DMS 273 treated with DMSO at 0.1 percent for 48 hours (cell line): Measurements from ENCODE around the gene SLC5A1.
A peak's percentile ranks its signal among the peaks of the same experiment; 100 is the strongest.

Source experiments
- DNase-seq: peaks from one replicate; lab custom pipeline; 2025; lab: John Stamatoyannopoulos, UW

Gene SLC5A1

DNA sequence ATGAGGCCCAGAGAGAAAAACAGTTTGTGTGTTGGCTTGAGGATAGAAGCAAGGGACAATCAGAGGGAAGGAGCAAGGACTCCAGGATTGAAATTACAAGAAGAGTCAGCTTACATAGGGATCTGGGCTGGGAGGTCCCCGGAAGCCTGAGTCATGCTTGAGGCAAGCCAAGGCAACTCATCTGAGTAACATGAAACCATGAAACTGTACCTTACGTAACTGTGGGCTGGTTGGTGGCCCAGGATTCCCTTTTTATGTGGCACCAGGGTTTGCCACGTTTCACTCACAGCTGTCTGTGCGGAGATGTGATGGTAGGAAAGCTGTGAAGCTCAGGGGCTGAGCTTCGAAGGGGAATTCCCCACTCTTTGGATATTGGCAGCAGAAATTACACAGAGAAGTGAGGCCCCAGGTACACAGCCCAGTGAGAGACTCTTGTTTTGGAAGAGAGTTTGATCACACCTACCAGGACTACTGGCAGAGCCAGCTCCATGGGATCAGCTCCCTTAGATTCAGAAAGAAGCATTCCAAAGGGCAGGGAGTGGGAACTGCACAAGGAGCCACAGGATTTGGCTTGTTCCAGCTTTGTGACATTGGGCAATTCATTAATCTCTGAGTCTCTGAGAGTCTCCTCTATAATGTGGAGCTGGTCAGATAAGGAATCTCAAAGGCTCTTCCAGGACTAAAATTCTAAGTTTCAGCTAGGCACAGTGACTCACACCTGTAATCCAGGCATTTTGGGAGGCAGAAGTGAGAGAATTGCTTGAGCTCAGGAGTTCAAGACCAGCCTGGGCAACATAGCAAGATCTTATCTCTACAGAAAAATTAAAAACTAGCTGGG, 7.8 kb downstream of the SLC5A1 start:
- DNase-seq = peak; percentile 42

DNA sequence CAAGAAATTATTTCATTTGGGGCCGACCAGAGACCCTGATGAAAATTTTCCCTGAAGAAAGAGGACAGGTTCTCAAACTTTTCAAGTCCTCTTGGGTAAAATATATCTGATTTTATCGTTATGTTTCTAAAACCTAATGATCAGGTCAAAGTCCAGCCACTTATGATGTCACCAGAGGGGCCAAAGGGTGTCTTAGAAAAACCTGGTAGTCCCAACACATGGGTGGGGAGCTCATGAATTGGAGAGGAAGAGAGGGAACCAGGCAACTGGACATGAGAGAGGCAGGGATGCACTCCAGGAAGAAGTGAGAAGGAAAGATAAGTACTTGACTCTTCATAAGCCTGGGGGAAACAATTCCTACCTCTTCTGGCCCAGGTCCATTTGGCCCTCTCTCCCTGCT, 9.2 kb downstream of the SLC5A1 start:
- DNase-seq = no peak

DNA sequence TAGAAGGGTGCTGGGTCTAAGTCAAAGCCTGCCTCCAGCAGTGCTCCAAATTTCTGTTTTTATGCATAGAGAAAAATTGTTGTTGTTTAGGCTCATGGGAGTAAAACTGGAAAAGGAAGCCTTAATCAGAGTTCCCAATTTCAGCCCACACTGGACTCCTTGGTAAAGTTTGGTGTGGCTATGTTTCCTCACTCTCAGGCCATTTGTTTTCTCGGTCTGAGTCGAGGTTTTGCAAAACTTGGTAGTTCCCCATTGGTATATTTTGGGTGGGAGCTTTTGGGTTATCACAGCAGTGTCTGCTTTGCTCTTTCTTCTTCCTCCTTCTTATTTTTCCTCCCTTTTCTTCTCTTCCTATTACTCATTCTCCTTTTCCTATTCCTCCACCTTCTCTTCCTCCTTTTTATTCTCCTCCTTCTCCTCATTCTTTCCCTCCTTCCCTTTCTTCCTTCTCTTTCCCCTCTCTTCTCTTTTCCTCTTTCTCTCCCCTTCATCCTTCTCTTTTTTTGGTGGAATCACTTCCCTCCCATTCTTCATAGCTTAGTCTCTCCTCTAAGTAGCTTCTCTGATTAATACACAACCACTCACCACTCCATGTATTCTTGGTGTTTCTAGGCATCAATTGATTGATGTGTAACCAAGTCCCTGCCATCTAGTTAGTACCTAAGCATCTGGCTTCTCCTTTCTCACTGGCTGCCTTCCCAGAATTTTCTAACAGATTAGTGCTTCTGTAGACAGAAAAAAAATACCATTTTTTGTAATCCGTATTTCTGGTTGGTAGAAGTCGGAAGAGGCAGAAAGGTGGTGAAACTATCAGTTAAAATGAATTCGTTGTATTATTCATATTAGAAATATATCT, 10.1 kb downstream of the SLC5A1 start:
- peak; percentile 4 for DNase-seq

DNA sequence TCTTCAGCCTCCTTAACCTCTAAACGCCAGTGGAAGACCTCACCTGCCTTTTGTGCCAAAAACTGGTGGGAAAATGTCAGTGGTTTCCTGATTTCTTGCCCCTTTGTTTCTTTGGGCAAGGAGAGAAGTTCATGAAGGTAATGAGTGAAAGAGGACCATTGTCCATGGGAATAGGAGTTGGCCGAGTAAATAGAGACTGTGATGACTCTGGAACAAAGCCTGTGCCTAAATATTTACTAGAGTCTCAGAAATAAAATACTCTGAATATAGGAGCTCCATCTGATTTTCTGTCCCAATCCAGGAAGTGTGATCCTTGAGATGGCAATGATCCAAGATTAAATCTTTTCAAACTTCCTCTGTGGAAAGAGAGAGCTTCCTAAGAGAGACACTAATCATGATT, 12.0 kb downstream of the SLC5A1 start:
- DNase-seq = no peak

DNA sequence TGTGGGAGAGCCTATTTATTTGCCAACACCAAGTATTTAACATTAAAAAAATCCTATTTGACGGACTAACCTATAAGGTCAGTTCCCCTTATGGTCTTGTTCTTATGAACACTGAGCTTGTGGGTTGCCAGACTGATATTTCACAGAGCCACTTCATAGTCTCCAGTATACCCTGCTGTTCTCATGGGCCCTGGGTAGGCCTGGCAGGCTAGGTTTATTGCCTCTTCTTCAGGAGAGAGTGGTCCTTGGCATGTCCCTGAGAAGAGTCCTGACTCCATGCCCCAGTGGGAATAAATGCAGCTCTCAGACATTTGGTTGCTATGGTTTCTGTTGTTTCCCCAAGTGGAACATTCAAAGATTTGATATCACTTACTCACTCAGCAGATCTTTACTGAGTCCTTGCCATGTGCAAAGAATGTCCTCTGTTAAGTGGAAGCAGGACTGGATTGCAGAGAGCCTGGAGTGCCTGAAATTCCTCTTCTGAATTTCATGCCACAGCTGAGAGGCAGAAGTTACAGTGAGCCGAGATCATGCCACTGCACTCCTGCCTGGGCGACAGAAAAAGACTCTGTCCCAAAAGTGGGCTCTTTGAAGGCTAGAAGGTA, 15.7 kb downstream of the SLC5A1 start:
- DNase-seq = no peak

DNA sequence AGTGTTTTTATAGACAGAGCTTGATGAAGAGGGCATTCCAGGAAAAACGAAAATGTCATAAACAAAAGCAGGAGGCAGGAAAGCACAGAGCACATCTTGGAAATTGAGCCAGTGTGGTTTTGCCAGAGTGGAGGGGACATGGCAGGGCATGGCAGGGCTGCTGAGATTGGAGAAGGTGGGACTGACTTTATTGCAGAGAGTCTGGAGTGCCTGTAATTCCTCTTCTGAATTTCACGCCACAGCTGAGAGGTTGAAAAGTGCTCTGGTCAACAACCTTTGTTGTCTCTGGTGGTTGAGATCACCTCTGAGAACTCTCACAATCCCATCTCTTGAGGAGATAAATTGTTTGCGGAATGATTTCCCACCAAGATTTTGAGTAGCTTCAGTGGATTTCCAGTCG, 16.4 kb downstream of the SLC5A1 start:
- DNase-seq = no peak

DNA sequence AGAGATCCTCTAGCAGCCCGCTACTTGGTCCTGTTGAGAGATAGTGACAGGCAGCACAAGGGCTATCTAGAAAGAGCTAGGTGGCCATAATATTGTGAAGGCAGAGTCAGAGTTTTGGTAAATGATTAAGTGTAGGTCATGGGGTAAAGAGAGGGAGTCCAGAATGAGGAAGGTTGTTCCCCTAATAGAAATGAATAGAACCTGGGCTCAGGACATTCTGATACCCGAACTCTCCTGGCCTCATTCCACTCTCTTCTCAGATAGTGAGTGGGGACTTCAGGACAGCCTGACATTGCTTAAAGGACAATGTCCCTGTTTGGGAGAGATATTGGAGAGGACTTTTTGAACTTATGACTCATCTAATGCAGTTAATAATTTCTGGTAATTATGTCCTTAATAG, 20.6 kb downstream of the SLC5A1 start:
- no peak for DNase-seq

DNA sequence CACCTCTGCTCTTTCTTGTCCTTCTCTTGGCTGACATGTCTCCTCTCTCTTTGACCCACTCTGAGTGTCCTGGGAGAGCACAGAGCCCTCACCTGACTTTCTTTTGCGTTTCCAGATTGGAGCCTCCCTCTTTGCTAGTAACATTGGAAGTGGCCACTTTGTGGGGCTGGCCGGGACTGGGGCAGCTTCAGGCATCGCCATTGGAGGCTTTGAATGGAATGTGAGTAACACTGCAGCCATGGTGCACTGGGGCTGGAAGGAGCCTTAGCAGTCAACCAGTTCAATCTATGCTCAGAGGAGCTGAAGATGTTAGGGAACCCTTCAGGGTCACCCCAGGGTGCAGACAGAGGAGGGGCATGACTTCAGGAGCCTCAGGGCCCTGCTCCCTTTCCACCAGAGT, 23.8 kb downstream of the SLC5A1 start:
- DNase-seq = no peak

DNA sequence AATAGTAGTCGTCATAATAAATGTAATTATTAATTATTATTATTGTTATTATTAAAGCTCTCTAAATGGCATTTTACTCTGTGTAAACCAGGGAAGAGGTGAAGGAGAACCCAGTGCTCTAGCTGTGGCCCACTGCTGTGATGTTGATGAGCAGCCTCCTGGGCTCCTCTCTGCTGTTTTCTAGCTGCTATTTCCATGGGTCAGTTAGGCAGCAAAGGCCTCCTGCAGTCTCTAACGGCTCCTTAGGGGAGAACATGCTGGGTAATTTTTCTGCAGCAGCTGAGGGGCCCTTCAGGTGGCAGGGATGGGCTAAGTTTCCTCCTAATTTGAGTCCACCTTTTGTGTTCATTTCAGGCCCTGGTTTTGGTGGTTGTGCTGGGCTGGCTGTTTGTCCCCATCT, 24.6 kb downstream of the SLC5A1 start:
- DNase-seq = no peak

DNA sequence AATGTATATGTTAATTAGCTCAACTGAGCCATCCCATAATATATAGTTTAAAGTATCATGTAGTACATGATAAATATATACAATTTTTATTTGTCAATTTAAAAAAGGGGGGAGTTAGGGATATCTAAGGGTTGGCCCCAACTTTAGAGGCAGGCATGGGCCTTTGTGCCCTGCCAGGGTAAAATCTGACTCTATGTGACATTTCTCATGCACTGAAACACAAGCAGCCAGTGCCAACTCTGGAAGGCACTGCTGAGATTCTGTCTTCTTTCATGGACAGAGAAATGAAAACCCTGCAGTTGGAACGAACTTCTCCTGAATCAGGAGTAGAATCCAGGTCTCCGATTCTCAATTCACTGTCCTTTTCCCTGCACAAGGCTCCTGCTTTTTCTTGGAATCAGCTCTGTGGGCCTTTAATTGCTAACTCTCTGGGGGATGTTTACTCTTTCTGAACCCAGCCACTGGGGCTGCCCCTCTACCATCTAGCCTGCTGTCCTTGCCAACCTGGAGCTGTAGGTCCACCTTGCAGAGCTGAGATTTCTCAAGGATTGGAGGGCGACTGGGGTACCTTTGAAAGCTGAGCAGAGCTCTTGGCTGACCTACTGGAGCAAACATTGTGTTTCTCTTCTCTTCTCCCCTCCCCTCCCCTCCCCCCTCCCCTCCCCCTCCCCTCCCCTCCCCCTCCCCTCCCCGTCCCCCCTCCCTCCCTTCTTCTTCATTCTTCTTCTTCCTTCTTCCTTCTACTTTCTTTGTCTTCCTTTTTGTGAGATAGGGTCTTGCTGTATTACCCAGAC, 26.7 kb downstream of the SLC5A1 start:
- no peak for DNase-seq

DNA sequence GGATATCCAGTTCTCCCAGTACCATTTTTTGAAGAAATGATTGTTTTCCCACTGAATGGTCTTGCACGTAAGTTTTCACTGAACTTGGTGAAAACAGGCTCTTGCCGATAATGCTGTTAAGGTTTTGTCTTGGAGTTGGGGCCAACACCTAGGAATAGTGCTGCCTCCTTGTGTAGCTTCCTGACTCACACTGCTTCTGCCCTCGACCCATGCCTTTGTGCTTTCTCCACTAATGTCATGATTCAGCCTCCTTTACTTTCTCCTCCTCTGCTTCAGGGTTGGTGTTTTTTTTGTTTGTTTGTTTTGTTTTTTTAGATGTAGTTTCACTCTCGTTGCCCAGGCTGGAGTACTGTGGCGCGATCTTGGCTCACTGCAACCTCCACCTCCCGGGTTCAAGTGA, 30.2 kb downstream of the SLC5A1 start:
- no peak for DNase-seq

DNA sequence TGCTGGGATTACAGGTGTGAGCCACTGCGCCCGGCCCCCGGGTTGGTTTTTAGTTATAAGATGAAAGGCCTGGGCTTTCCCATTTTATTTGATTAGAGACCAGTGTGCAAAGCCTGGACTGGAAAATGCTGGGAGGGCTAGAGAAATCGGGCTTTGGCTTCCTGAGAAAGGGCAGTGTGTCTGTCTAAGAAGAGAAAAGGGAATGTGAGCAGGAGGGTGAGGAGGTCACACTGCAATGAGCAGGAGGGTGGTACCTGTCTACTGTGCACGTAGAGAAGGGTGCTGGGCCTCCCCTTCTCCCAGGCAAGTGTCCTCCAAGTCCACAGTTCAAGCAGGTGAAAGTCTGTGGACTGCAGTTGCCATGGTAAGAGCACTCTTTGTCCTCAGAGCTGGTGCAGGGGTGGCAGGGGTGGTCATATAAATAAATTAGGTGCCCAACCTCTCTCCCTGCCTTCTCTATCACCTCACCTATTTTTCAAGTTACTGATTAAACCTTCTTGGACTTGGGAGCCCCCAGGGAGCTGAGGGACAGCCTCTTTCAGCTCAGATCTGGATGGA, 30.8 kb downstream of the SLC5A1 start:
- no peak for DNase-seq

DNA sequence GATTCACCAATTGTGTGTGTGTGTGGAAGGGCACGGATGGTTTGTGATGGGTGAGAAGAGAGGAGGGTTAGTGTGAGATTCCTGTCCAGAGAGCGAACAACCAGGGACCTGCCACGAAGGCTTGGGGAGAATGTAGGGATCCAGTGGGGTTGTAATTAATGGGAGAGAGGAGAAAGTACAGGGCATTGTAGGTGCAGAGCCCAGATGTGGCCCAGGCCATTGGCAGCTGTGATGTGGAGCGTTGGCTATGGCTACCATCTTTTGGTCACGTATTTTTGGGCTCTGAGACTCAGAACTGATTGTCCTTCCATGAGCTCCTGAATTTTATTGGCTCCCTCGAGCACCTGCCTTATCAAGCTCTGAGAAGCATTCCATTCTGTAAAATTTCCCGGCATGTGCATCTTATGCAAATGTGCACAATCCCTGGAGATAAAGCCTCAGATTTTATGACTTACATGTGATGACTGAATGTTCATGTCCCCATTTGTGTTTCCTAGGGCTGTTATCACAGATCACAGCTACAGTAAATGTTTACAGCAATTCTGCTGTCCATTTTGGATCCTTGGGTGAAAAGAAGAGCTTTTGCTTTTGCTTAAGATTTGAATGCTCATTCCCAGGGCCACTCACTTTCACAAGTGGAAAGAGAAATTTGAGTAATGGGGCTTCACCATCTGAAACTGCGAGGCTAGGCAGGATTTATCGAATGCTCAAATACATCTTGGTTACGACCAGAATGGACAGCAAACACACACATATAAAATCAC, 33.1 kb downstream of the SLC5A1 start:
- DNase-seq = no peak

DNA sequence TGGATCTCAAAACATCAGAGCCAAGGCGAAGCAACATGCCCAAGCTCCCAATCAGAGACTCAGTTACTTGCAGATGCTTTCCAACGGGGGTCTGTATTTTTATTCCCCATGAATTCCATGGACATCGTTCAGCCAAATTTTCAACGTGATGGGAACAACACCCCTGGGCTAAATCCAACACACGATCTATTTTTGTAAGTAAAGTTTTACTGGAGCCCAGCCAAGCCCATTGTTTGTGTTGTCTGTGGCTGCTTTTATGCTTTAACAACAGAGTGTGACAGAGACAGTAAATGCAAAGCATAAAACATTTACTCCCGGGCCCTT, 33.7 kb downstream of the SLC5A1 start:
- DNase-seq = no peak

DNA sequence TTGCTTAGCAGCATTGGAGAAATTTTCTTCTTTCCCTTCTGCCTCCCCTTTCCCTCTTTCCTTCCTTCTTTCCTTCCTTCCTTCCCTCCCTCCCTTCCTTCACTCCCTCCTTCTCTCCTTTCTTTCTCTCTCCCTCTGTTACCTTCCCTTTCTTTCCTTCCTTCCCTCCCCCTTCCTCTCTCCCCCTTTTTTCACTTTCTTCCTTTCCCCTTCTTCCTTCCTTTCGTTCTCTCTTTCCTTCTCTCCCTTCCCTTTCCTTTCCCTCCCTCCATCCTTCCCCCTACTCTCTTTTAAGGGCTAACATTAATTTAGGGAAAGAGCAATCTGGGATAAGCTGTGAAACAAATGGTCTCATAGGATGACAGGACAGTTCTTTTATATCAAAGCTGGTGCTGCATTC, 34.1 kb downstream of the SLC5A1 start:
- no peak for DNase-seq

DNA sequence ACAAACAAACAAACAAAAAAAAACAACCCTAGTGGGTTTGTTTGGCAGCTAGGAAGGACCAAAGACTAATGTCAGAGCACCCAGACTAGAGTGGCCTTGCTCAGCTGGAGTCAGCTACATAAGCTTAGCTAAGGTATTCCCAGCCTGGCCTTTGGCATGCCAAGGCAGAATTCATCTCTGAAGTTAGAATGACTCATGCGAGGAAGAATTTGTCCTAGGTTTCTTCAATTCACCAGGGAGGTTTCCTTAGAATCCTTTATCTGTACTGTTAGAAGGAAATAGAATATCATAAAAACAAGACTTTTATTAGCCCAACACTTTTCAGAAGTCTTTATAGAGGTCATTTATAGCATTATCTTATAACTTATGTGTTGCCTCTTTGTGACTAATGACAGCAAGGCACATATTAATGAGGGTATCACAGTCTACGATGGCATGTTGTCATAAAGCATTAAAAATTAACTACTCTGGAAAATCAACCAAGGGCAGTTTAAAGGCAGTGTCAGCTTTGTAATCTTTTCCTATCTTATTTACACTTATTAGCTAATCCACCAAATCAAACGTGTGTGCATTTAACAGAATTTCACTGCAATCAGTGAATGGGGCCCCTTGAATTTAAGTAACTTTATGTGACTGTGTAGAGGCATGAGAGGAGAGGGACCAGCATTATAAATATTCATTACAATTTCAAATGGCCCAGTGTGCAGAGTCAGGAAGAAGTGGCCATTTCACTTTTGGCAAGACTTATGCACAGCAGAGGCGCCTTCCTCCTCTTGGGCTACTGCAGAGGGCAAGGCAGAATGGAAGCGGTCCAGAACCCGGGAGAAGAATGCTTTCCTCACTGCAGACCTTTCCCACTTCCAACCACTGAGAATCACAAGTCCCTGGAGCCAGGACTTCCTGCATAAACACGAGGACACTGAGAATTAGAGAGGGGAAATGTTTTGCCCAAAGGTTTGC, 36.3 kb downstream of the SLC5A1 start:
- no peak for DNase-seq

DNA sequence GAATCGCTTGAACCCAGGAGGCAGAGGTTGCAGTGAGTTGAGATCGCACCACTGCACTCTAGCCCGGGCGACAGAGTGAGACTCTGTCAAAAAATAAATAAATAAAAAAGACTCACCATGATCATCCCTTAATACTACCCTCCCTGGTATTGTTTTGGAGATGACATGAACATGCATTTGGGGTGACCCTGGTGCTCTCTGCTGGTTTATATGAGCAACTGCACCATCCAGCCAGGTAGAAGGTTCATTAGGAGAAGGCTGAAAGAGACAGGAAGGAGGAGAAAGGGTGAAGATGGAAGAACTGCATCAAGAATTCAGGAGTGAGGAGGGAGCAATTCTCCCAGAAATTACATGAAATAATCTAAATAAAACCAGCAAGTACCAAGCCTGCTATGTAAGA, 37.8 kb downstream of the SLC5A1 start:
- DNase-seq = no peak

DNA sequence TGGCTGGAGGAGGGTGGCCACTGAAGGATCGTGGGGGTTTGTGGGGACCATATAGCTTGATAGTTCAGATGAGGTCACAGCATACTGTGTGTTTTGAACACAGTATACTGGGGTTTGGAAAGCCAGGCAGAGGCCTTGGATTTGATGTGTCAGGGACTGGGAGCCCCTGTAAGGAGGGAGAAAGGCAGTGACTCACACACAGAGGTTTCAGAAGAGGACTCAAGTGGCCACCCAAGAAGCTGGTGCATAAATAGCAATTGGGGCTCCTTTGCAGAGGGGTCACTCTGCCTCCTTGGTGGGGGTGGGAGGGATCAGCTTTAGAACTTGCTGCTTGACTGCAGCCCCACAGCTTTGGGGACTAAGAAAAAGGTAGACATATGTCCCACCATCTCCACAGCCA, 39.3 kb downstream of the SLC5A1 start:
- no peak for DNase-seq

DNA sequence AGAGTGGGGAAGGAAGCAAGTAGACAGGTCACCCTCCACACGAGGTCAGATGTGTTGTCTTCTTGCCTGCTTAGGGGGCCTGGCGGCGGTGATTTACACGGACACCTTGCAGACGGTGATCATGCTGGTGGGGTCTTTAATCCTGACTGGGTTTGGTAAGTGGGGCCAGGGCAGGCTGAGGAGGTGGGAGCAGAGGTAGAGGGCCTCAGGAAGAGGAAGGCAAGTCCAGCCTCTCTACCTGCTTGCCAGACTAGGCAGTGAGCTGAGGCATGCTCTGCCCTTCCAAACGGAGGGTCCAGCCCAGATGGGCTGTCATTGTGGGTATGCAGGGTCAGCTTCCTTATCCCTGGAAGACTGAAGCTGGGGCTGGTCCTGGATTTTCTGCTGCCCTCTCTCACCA, 39.9 kb downstream of the SLC5A1 start:
- DNase-seq = no peak

DNA sequence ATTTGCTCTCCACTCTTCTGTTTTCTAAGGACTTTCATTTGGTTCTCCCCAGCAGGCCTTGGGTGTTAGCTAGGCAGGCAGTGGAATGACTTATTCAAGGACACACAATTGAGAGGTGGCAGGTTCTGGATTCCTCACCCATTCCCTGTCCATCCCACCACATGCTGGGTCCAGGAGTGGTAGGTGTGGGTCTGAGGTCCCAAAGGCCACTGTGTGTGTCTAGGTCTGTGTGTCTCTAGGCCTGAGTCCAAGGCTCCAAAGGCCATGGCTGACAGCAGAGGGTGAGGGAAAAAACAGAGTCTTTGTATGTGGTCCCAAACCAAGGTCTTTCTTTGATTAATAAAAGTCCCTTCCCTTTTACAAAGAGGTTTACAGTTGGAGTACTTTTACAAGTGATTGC, 40.8 kb downstream of the SLC5A1 start:
- no peak for DNase-seq
